ENCODE measurements around the gene CREB3L4. TPM values are rescaled to one million over a fixed set of nuclear protein-coding genes. Genes with fewer than 3 reads are reported as not detected.

CREB3L4 gene
- total and polyA plus RNA-seq, 2 donors (not counting 3 experiments of a cell fraction or from before 2014, with no cell fraction given) = 8.1 to 12.1 TPM

DNA sequence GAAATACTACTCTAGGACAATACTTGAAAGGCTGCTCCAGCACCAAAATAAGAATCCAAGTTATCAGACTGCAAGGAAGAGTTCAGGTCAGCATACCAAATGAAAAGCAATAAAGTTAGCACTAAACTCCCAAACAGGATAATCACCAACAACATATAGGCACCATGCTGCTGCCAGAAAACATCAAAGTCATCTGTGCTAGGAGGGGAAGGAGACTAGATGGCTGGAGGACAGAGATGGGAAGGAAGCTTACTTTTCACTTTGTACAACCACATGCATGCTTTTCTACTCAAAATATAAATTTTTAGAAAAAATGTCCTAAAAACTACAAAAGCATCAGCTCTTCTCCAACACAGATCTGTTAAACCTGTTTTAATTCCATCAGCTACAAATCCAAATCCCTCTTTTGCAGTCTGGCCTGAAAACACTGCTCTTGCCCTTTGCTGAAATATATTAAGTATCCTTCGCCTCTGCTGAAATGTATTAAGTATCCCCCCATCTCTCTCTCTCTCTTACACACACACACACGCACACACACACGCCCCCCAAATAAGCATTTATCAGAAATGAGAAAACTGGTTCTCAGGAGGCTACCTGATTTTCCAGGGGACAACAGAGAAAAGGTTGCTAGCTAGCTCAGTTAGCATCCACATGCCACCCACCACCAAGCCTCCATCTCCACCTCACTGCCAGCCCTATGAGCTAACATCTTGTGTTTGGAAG, 46.5 kb upstream of the CREB3L4 start:
- H3K79me2 ChIP-seq (ENCODE audit: control insufficient read depth, insufficient read depth, low read length) = peaks cover 60% of the 10 kb centered on the region
- no peaks in the 10 kb centered on the region for H3K9me3 ChIP-seq (replicated peaks; ENCODE audit: control insufficient read depth, insufficient read depth, low read length)
- no peaks in the 10 kb centered on the region for H3K27me3 ChIP-seq (ENCODE audit: control insufficient read depth in 2 of 2, insufficient read depth in 2 of 2, low read length in 2 of 2)
- no peak overlapping the region for H2AFZ ChIP-seq (ENCODE audit: low read depth, low read length)
- peak overlapping the region; percentile 71 for H3K4me2 ChIP-seq (ENCODE audit: insufficient read depth, low read length)
- H3K9me1 ChIP-seq (replicated peaks; ENCODE audit: control insufficient read depth, extremely low read depth, insufficient read depth, low read length) = no peaks in the 10 kb centered on the region
- intact Hi-C loops (cut with micrococcal nuclease) = no loop called here
- ChIA-PET POLR2A (interaction anchor here (1.2 kb wide), 1 partner anchor 40 kb away, joined by 3 read pairs; no protein-coding TSS in a partner anchor), CTCF (interaction anchor here (0.6 to 3.4 kb wide), 11 partner anchors 10 to 123 kb away, joined by 3 to 25 read pairs (median 4); partner anchors contain the start of genes DENND4B and RAB13)
- peaks cover 0 to 3% of the 10 kb centered on the region in 2 experiments for H3K36me3 ChIP-seq (ENCODE audit: control insufficient read depth in 2 of 2, extremely low read depth in 1 of 2, insufficient read depth in 2 of 2, low read length in 2 of 2)
- H3K4me1 ChIP-seq (ENCODE audit: control insufficient read depth, extremely low read depth, insufficient read depth, low read length) = peaks cover 22% of the 10 kb centered on the region
- H3K4me3 ChIP-seq (replicated peaks in 1 of 3; ENCODE audit: insufficient read depth in 1 of 3, low read depth in 1 of 3, low read length in 3 of 3) = peak overlapping the region; percentile 67 to 91 (median 85)
- DNase-seq (ENCODE audit: low read depth, low spot score) = peak; percentile 8
- no peak overlapping the region for H3K27ac ChIP-seq (ENCODE audit: insufficient read depth, low read depth, low read length)
- H3K9ac ChIP-seq (replicated peaks; ENCODE audit: extremely low read depth, insufficient read depth, low read length) = no peak overlapping the region
- TF ChIP-seq POLR2A (IDR thresholded peaks at IDR 0.05; ENCODE audit: low read depth, low read length) = no peak
- TF ChIP-seq POLR2AphosphoS5 (IDR thresholded peaks at IDR 0.05; ENCODE audit: insufficient read depth, low read depth, low read length) = no peak
- TF ChIP-seq EZH2 (IDR thresholded peaks at IDR 0.05; ENCODE audit: borderline replicate concordance, low read depth, low read length, severe bottlenecking) = no peak
- TF ChIP-seq, protein P1, sequence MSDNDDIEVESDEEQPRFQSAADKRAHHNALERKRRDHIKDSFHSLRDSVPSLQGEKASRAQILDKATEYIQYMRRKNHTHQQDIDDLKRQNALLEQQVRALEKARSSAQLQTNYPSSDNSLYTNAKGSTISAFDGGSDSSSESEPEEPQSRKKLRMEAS (IDR thresholded peaks at IDR 0.05; ENCODE audit: insufficient read depth, insufficient read length) = no peak
- TF ChIP-seq FOS (IDR thresholded peaks at IDR 0.05; ENCODE audit: borderline replicate concordance, insufficient read depth, low read length) = no peak
- TF ChIP-seq MYC (IDR thresholded peaks at IDR 0.05; ENCODE audit: low read depth, low read length) = no peak
- dilution Hi-C loops (cut with MboI; ENCODE audit: extremely low pct_ligation_motif_present, low sequenced_read_pairs) = no loop called here
- H4K20me1 ChIP-seq (replicated peaks; ENCODE audit: control insufficient read depth, extremely low read depth, insufficient read depth, low read length) = peaks cover 23% of the 10 kb centered on the region
- no TSS peak for BruUV-seq (replicated peaks)
- FAIRE-seq = peak; percentile 26

DNA sequence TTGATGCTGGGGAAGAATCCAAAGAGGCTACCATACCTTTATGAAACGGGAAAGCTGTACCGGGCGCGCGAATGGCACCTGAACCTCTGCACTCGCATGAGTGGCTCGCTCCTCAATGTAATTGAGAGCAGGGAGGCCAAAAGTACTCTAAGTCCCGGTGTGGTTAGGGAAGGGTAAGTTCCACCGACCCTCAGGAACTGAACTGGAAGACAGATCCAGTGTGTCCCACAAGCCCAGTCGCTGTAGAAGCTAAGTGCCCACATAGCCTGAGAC, 46.0 kb upstream of the CREB3L4 start:
- dilution Hi-C loops (cut with MboI; ENCODE audit: extremely low pct_ligation_motif_present, low sequenced_read_pairs) = no loop called here
- CTCF ChIA-PET = interaction anchor here (0.8 to 3.4 kb wide), 12 partner anchors 10 to 124 kb away, joined by 3 to 25 read pairs (median 4); partner anchors contain the start of genes DENND4B and RAB13
- peaks cover 19% of the 10 kb centered on the region for H4K20me1 ChIP-seq (replicated peaks; ENCODE audit: control insufficient read depth, extremely low read depth, insufficient read depth, low read length)
- H3K27me3 ChIP-seq (ENCODE audit: control insufficient read depth in 2 of 2, insufficient read depth in 2 of 2, low read length in 2 of 2) = no peaks in the 10 kb centered on the region
- DNase-seq (ENCODE audit: low read depth, low spot score) (peak; percentile 30), FAIRE-seq (no peak)
- H3K27ac ChIP-seq (ENCODE audit: insufficient read depth, low read depth, low read length) = no peak overlapping the region
- no peaks in the 10 kb centered on the region for H3K9me3 ChIP-seq (replicated peaks; ENCODE audit: control insufficient read depth, insufficient read depth, low read length)
- POLR2A ChIA-PET = interaction anchor here (1.2 kb wide), 1 partner anchor 41 kb away, joined by 3 read pairs; no protein-coding TSS in a partner anchor
- H3K79me2 ChIP-seq (ENCODE audit: control insufficient read depth, insufficient read depth, low read length) = peaks cover 56% of the 10 kb centered on the region
- H3K4me3 ChIP-seq (replicated peaks in 1 of 3; ENCODE audit: insufficient read depth in 1 of 3, low read depth in 1 of 3, low read length in 3 of 3) = peak overlapping the region; percentile 67 to 91 (median 85)
- H3K9ac ChIP-seq (replicated peaks; ENCODE audit: extremely low read depth, insufficient read depth, low read length) = peak overlapping the region; percentile 66
- no peaks in the 10 kb centered on the region for H3K9me1 ChIP-seq (replicated peaks; ENCODE audit: control insufficient read depth, extremely low read depth, insufficient read depth, low read length)
- intact Hi-C loops (cut with micrococcal nuclease) = loop anchor here (1.0 kb wide), 2 partner anchors 65 to 100 kb away; partner anchors contain the start of gene RAB13
- no peak for TF ChIP-seq FOS (IDR thresholded peaks at IDR 0.05; ENCODE audit: borderline replicate concordance, insufficient read depth, low read length)
- no peak for TF ChIP-seq POLR2AphosphoS5 (IDR thresholded peaks at IDR 0.05; ENCODE audit: insufficient read depth, low read depth, low read length)
- no peak for TF ChIP-seq GATA2 (IDR thresholded peaks at IDR 0.05; ENCODE audit: insufficient read depth, insufficient read length, low read depth, low read length)
- TF ChIP-seq, protein P2, sequence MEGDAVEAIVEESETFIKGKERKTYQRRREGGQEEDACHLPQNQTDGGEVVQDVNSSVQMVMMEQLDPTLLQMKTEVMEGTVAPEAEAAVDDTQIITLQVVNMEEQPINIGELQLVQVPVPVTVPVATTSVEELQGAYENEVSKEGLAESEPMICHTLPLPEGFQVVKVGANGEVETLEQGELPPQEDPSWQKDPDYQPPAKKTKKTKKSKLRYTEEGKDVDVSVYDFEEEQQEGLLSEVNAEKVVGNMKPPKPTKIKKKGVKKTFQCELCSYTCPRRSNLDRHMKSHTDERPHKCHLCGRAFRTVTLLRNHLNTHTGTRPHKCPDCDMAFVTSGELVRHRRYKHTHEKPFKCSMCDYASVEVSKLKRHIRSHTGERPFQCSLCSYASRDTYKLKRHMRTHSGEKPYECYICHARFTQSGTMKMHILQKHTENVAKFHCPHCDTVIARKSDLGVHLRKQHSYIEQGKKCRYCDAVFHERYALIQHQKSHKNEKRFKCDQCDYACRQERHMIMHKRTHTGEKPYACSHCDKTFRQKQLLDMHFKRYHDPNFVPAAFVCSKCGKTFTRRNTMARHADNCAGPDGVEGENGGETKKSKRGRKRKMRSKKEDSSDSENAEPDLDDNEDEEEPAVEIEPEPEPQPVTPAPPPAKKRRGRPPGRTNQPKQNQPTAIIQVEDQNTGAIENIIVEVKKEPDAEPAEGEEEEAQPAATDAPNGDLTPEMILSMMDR (IDR thresholded peaks at IDR 0.05; ENCODE audit: extremely low read depth in 1 of 2, insufficient read depth in 1 of 2, low read depth in 1 of 2, low read length in 2 of 2) = no peak
- no peak for TF ChIP-seq POLR2A (IDR thresholded peaks at IDR 0.05; ENCODE audit: low read depth, low read length)
- no peak for TF ChIP-seq MYC (IDR thresholded peaks at IDR 0.05; ENCODE audit: low read depth, low read length)
- TF ChIP-seq EZH2 (IDR thresholded peaks at IDR 0.05; ENCODE audit: borderline replicate concordance, low read depth, low read length, severe bottlenecking) = no peak
- TF ChIP-seq JUN (IDR thresholded peaks at IDR 0.05; ENCODE audit: borderline replicate concordance, insufficient read depth, insufficient read length, low read depth) = no peak
- TF ChIP-seq, protein P1 (IDR thresholded peaks at IDR 0.05; ENCODE audit: insufficient read depth, insufficient read length) = no peak
- H2AFZ ChIP-seq (ENCODE audit: low read depth, low read length) = no peak overlapping the region
- BruUV-seq (replicated peaks) = TSS peak; percentile 25
- H3K4me1 ChIP-seq (ENCODE audit: control insufficient read depth, extremely low read depth, insufficient read depth, low read length) = peaks cover 22% of the 10 kb centered on the region
- H3K36me3 ChIP-seq (ENCODE audit: control insufficient read depth in 2 of 2, extremely low read depth in 1 of 2, insufficient read depth in 2 of 2, low read length in 2 of 2) = peaks cover 0 to 3% of the 10 kb centered on the region in 2 experiments
- H3K4me2 ChIP-seq (ENCODE audit: insufficient read depth, low read length) = peak overlapping the region; percentile 71

Measured in endothelial cell of umbilical vein (primary cell).